ENCODE data around the gene SLC29A3. TPM values are rescaled to one million over a fixed set of nuclear protein-coding genes. Genes with fewer than 3 reads are reported as not detected.

Gene SLC29A3
- total RNA-seq, 3 donors from 2014 or later, result 5.6 to 12.0 (median 6.2) TPM

GRCh38 chr10:71337219-71337701 is 18.2 kb downstream of the SLC29A3 start:
- TF ChIP-seq POLR2A (IDR thresholded peaks at IDR 0.05) (no peak), POLR2AphosphoS5 (IDR thresholded peaks at IDR 0.05) (no peak), CTCF (IDR thresholded peaks at IDR 0.05) (no peak)
- no peak overlapping the region for H3K27ac ChIP-seq
- intact Hi-C loops (cut with DNase I; ENCODE audit: low total_unique reads), result no loop called here
- no peak for DNase-seq (ENCODE audit: low spot score in 2 of 2)
- H3K36me3 ChIP-seq, result no peaks in the 10 kb centered on the region
- no peaks in the 10 kb centered on the region for H3K27me3 ChIP-seq
- no peaks in the 10 kb centered on the region for H3K9me3 ChIP-seq
- no peak overlapping the region for H3K4me3 ChIP-seq
- peaks cover 0 to 7% of the 10 kb centered on the region in 2 donors for H3K4me1 ChIP-seq

- Histone ChIP-seq H3K9me3 (no peaks in the 10 kb centered on the region), H3K27ac (no peak overlapping the region), H3K4me1 (peaks cover 0 to under 1% of the 10 kb centered on the region in 2 donors), H3K4me3 (no peak overlapping the region), H3K36me3 (no peaks in the 10 kb centered on the region), H3K27me3 (no peaks in the 10 kb centered on the region)
- no peak for DNase-seq (ENCODE audit: low spot score in 2 of 2)
- no peak for TF ChIP-seq CTCF (IDR thresholded peaks at IDR 0.05)
- TF ChIP-seq POLR2A (IDR thresholded peaks at IDR 0.05), result no peak
- TF ChIP-seq POLR2AphosphoS5 (IDR thresholded peaks at IDR 0.05), result no peak
- intact Hi-C loops (cut with DNase I; ENCODE audit: low total_unique reads), result no loop called here
Observed at GRCh38 chr10:71338728-71339495, 19.9 kb downstream of the SLC29A3 start.

GRCh38 chr10:71339796-71340589 is 20.9 kb downstream of the SLC29A3 start:
- intact Hi-C loops (cut with DNase I; ENCODE audit: low total_unique reads), result no loop called here
- no peak for DNase-seq (ENCODE audit: low spot score in 2 of 2)
- Histone ChIP-seq H3K4me1 (no peaks in the 10 kb centered on the region), H3K9me3 (no peaks in the 10 kb centered on the region), H3K27me3 (no peaks in the 10 kb centered on the region), H3K4me3 (no peak overlapping the region), H3K36me3 (no peaks in the 10 kb centered on the region), H3K27ac (no peak overlapping the region)
- TF ChIP-seq CTCF (IDR thresholded peaks at IDR 0.05) (no peak), POLR2A (IDR thresholded peaks at IDR 0.05) (no peak), POLR2AphosphoS5 (IDR thresholded peaks at IDR 0.05) (no peak)

GRCh38 chr10:71342573-71343391 is 23.7 kb downstream of the SLC29A3 start:
- Histone ChIP-seq H3K36me3 (no peaks in the 10 kb centered on the region), H3K4me1 (no peaks in the 10 kb centered on the region), H3K9me3 (no peaks in the 10 kb centered on the region), H3K4me3 (no peak overlapping the region), H3K27ac (no peak overlapping the region), H3K27me3 (no peaks in the 10 kb centered on the region)
- intact Hi-C loops (cut with DNase I; ENCODE audit: low total_unique reads), result no loop called here
- TF ChIP-seq POLR2A (IDR thresholded peaks at IDR 0.05) (no peak), POLR2AphosphoS5 (IDR thresholded peaks at IDR 0.05) (no peak), CTCF (IDR thresholded peaks at IDR 0.05) (no peak)
- no peak for DNase-seq (ENCODE audit: low spot score in 2 of 2)

Data from breast epithelium (tissue), 4 donors.